ENCODE data around the gene OR10H3. TPM values are rescaled to one million over a fixed set of nuclear protein-coding genes. Genes with fewer than 3 reads are reported as not detected.
"Not testable (repeated sequence)": the region's sequence is repeated elsewhere in the genome, so short reads cannot be mapped to it uniquely, and the experiment has no call there.

OR10H3 gene
- total and polyA plus RNA-seq, 12 donors: not detected

GRCh38 chr19:15759962-15760565 is 22.3 kb downstream of the OR10H3 start:
- no peak overlapping the region for H3K27ac ChIP-seq
- peaks cover 0 to 7% (median 0%) of the 10 kb centered on the region in 11 donors for H3K9me3 ChIP-seq
- no peak for ATAC-seq
- no peaks in the 10 kb centered on the region for H3K4me1 ChIP-seq
- DNase-seq: no peak
- no peaks in the 10 kb centered on the region for H3K36me3 ChIP-seq
- no peak overlapping the region for H3K4me3 ChIP-seq
- peaks cover 0 to 52% (median 18%) of the 10 kb centered on the region in 7 donors for H3K27me3 ChIP-seq
- peak in 8 of 9 donors; percentile 5 to 28 (median 18) for TF ChIP-seq CTCF (IDR thresholded peaks at IDR 0.05)
- 37 to 42% methylated on average over 27 to 28 of the region's 28 CpGs for WGBS, 2 donors
- intact Hi-C loops (cut with DNase I): no loop called here

- no peak for ATAC-seq
- Histone ChIP-seq H3K4me3 (no peak overlapping the region), H3K36me3 (peaks cover 0 to 29% (median 0%) of the 10 kb centered on the region in 9 donors), H3K27me3 (peaks cover 0 to 4% (median 0%) of the 10 kb centered on the region in 7 donors), H3K4me1 (no peaks in the 10 kb centered on the region), H3K9me3 (peaks cover 0 to 31% (median 0%) of the 10 kb centered on the region in 11 donors), H3K27ac (no peak overlapping the region)
- no peak for DNase-seq
- 24 to 37% methylated on average over 6 of the region's 6 CpGs for WGBS, 2 donors
- intact Hi-C loops (cut with DNase I): no loop called here
- TF ChIP-seq CTCF (IDR thresholded peaks at IDR 0.05): no peak
Measured at GRCh38 chr19:15769586-15769985, 31.8 kb downstream of the OR10H3 start.

GRCh38 chr19:15774159-15774558 is 36.4 kb downstream of the OR10H3 start:
- peaks cover 0 to 11% (median 0%) of the 10 kb centered on the region in 9 donors for H3K4me1 ChIP-seq
- not testable (repeated sequence) for ATAC-seq, H3K27ac ChIP-seq, H3K36me3 ChIP-seq, H3K27me3 ChIP-seq, DNase-seq, H3K4me3 ChIP-seq, H3K9me3 ChIP-seq
- WGBS, 2 donors: 73 to 74% methylated on average over 3 of the region's 3 CpGs
- intact Hi-C loops (cut with DNase I): loop anchor here in 1 of 10 donors (10.0 kb wide), 1 partner anchor 99 kb away; the partner anchor contains the start of gene CYP4F12

- intact Hi-C loops (cut with DNase I): loop anchor here in 2 of 10 donors (5.0 to 10.0 kb wide), 2 partner anchors 98 to 100 kb away; partner anchors contain the start of gene CYP4F12 (in 1 of the 2)
- TF ChIP-seq CTCF (IDR thresholded peaks at IDR 0.05): no peak
- Histone ChIP-seq H3K4me3 (no peak overlapping the region), H3K36me3 (no peaks in the 10 kb centered on the region), H3K9me3 (no peaks in the 10 kb centered on the region), H3K27ac (no peak overlapping the region), H3K27me3 (peaks cover 0 to 5% (median 0%) of the 10 kb centered on the region in 7 donors), H3K4me1 (peaks cover 0 to 19% (median 8%) of the 10 kb centered on the region in 9 donors)
- DNase-seq (no peak), ATAC-seq (no peak)
- WGBS, 2 donors: 44 to 66% methylated on average over 2 of the region's 2 CpGs
Measured at GRCh38 chr19:15775249-15775648, 37.5 kb downstream of the OR10H3 start.

GRCh38 chr19:15776264-15776663 is 38.5 kb downstream of the OR10H3 start:
- no peak for TF ChIP-seq CTCF (IDR thresholded peaks at IDR 0.05)
- Histone ChIP-seq H3K4me1 (peaks cover 2 to 29% (median 14%) of the 10 kb centered on the region in 9 donors), H3K27me3 (peaks cover 0 to 5% (median 0%) of the 10 kb centered on the region in 7 donors), H3K9me3 (no peaks in the 10 kb centered on the region), H3K27ac (no peak overlapping the region), H3K4me3 (no peak overlapping the region), H3K36me3 (no peaks in the 10 kb centered on the region)
- ATAC-seq (no peak), DNase-seq (no peak)
- intact Hi-C loops (cut with DNase I): loop anchor here in 2 of 10 donors (5.0 to 10.0 kb wide), 2 partner anchors 99 to 101 kb away; partner anchors contain the start of gene CYP4F12 (in 1 of the 2)
- 85 to 90% methylated on average over 4 of the region's 4 CpGs for WGBS, 2 donors

Measured in heart right ventricle (tissue), 16 donors.